Fibroblast of mammary gland (primary cell): ENCODE measurements around the gene UBTD2.

ENCODE experiments used
- DNase-seq: peaks from one replicate; pipeline ENCODE4 v3.0.0-alpha.2; 2010; ENCODE audit warnings: low read depth
- H3K4me3 ChIP-seq: 2 replicates; pipeline ENCODE4 v1.5.1; 2011; ENCODE audit warnings: low read depth, mild to moderate bottlenecking, low read length, moderate library complexity; ENCODE audit not compliant: control insufficient read depth
- CTCF ChIP-seq: conservative IDR thresholded peaks from 2 replicates; pipeline ENCODE4 v1.5.1; 2011; ENCODE audit warnings: low read depth, low read length, inconsistent platforms; ENCODE audit not compliant: control insufficient read depth, insufficient read depth

UBTD2 gene

GRCh38 chr5:172274951-172275753, 8.4 kb downstream of the UBTD2 start:
- DNase-seq = peak; percentile 55
- no peak for TF ChIP-seq CTCF
- no peak overlapping the region for H3K4me3 ChIP-seq

- TF ChIP-seq CTCF = no peak
Observed at GRCh38 chr5:172267943-172268342, 15.6 kb downstream of the UBTD2 start.

GRCh38 chr5:172266676-172267092, 16.9 kb downstream of the UBTD2 start:
- TF ChIP-seq CTCF = no peak
- DNase-seq = no peak

More at GRCh38 chr5:172267943-172268342, 15.6 kb downstream of the UBTD2 start:
- DNase-seq = no peak
- H3K4me3 ChIP-seq = no peak overlapping the region

GRCh38 chr5:172266071-172266675, 17.4 kb downstream of the UBTD2 start:
- H3K4me3 ChIP-seq = no peak overlapping the region
- TF ChIP-seq CTCF = no peak
- DNase-seq = no peak

More at GRCh38 chr5:172266676-172267092, 16.9 kb downstream of the UBTD2 start:
- H3K4me3 ChIP-seq = no peak overlapping the region

GRCh38 chr5:172264815-172265395, 18.7 kb downstream of the UBTD2 start:
- TF ChIP-seq CTCF = no peak
- no peak overlapping the region for H3K4me3 ChIP-seq
- no peak for DNase-seq

- H3K4me3 ChIP-seq = no peak overlapping the region
- DNase-seq = no peak
- no peak for TF ChIP-seq CTCF
Observed at GRCh38 chr5:172255444-172255843, 28.1 kb downstream of the UBTD2 start.
